ENCODE results near the gene ELK3.

The ELK3 gene

GRCh38 chr12:96258104-96258961 is 64.2 kb downstream of the ELK3 start:
- DNase-seq (ENCODE audit: extremely low read depth, low read depth) = no peak
- TF ChIP-seq, protein P1, sequence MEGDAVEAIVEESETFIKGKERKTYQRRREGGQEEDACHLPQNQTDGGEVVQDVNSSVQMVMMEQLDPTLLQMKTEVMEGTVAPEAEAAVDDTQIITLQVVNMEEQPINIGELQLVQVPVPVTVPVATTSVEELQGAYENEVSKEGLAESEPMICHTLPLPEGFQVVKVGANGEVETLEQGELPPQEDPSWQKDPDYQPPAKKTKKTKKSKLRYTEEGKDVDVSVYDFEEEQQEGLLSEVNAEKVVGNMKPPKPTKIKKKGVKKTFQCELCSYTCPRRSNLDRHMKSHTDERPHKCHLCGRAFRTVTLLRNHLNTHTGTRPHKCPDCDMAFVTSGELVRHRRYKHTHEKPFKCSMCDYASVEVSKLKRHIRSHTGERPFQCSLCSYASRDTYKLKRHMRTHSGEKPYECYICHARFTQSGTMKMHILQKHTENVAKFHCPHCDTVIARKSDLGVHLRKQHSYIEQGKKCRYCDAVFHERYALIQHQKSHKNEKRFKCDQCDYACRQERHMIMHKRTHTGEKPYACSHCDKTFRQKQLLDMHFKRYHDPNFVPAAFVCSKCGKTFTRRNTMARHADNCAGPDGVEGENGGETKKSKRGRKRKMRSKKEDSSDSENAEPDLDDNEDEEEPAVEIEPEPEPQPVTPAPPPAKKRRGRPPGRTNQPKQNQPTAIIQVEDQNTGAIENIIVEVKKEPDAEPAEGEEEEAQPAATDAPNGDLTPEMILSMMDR (IDR thresholded peaks at IDR 0.05; ENCODE audit: low read depth, low read length) = no peak

- no peak for DNase-seq (ENCODE audit: extremely low read depth, low read depth)
- TF ChIP-seq, protein P1 (IDR thresholded peaks at IDR 0.05; ENCODE audit: low read depth, low read length) = no peak
Measured at GRCh38 chr12:96260231-96260630, 66.1 kb downstream of the ELK3 start.

GRCh38 chr12:96260644-96261043 is 66.5 kb downstream of the ELK3 start:
- TF ChIP-seq, protein P1 (IDR thresholded peaks at IDR 0.05; ENCODE audit: low read depth, low read length) = no peak
- no peak for DNase-seq (ENCODE audit: extremely low read depth, low read depth)

GRCh38 chr12:96261557-96261956 is 67.4 kb downstream of the ELK3 start:
- TF ChIP-seq, protein P1 (IDR thresholded peaks at IDR 0.05; ENCODE audit: low read depth, low read length) = no peak
- no peak for DNase-seq (ENCODE audit: extremely low read depth, low read depth)

- TF ChIP-seq, protein P1 (IDR thresholded peaks at IDR 0.05; ENCODE audit: low read depth, low read length) = no peak
- no peak for DNase-seq (ENCODE audit: extremely low read depth, low read depth)
Measured at GRCh38 chr12:96263449-96263902, 69.3 kb downstream of the ELK3 start.

DNA sequence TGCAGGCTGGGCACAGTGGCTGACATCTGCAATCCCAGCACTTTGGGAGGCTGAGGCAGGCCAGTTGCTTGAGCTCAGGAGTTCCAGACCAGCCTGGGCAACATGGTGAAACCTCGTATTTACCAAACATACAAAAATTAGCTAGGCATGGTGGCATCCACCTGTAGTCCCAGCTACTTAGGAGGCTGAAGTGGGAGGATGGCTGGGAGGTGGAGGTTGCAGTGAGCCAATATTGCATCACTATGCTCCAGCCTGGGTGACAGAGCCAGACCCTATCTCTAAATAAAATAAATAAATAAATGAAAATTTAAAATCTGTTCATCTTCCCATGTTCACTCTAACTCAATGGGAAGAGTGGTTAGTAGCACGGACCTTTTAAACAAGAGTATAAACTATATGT is 71.2 kb downstream of the ELK3 start:
- DNase-seq (ENCODE audit: extremely low read depth, low read depth) = no peak
- TF ChIP-seq, protein P1 (IDR thresholded peaks at IDR 0.05; ENCODE audit: low read depth, low read length) = no peak

DNA sequence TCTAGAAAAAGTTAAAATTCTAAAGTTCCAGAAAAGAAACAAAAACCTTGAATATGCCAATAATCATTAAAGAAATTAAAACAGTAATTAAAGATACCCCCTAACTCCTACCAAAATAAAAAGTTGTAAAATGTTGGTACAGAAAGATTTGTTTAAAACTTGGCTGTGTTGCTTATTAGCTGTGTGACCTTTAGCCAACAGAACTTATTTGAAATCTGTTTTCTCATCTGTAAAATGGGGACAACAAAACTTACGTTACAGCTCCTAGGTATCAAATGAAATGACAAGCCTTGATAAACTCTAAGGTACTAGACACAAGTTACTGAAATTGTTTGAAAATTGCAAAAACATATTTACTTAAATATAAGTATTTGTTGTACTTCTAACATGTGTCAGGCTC is 71.7 kb downstream of the ELK3 start:
- DNase-seq (ENCODE audit: extremely low read depth, low read depth) = no peak
- TF ChIP-seq, protein P1 (IDR thresholded peaks at IDR 0.05; ENCODE audit: low read depth, low read length) = no peak

Data from AG09319 (cell line).